DMS53 (cell line): Measurements from ENCODE around the gene ANK3.

Experiments used
- DNase-seq: peaks from one replicate; lab custom pipeline; 2025; lab: John Stamatoyannopoulos, UW

ANK3 gene

GRCh38 chr10:60280475-60280874 lies 109.2 kb downstream of the ANK3 start:
- peak; percentile 20 for DNase-seq

- DNase-seq = no peak
Observed at GRCh38 chr10:60277656-60278055, 112.0 kb downstream of the ANK3 start.

GRCh38 chr10:60276232-60276631 lies 113.4 kb downstream of the ANK3 start:
- no peak for DNase-seq

- DNase-seq = no peak
Observed at GRCh38 chr10:60271319-60272040, 118.2 kb downstream of the ANK3 start.

GRCh38 chr10:60270426-60270825 lies 119.2 kb downstream of the ANK3 start:
- DNase-seq = peak; percentile 5

- DNase-seq = no peak
Observed at GRCh38 chr10:60267802-60268201, 121.9 kb downstream of the ANK3 start.

GRCh38 chr10:60266513-60266912 lies 123.2 kb downstream of the ANK3 start:
- DNase-seq = no peak

GRCh38 chr10:60262647-60263126 lies 127.0 kb downstream of the ANK3 start:
- no peak for DNase-seq

GRCh38 chr10:60260321-60260720 lies 129.4 kb downstream of the ANK3 start:
- no peak for DNase-seq

GRCh38 chr10:60258429-60258797 lies 131.3 kb downstream of the ANK3 start:
- DNase-seq = no peak

- peak; percentile 22 for DNase-seq
Observed at GRCh38 chr10:60257767-60258428, 131.8 kb downstream of the ANK3 start.

GRCh38 chr10:60254776-60255175 lies 134.9 kb downstream of the ANK3 start:
- no peak for DNase-seq

- peak; percentile 19 for DNase-seq
Observed at GRCh38 chr10:60253484-60253883, 136.2 kb downstream of the ANK3 start.

GRCh38 chr10:60252688-60253087 lies 137.0 kb downstream of the ANK3 start:
- DNase-seq = no peak

GRCh38 chr10:60246382-60246781 lies 143.3 kb downstream of the ANK3 start:
- DNase-seq = peak; percentile 5

GRCh38 chr10:60239228-60239627 lies 150.4 kb downstream of the ANK3 start:
- DNase-seq = no peak

GRCh38 chr10:60238759-60239100 lies 150.9 kb downstream of the ANK3 start:
- DNase-seq = no peak

- DNase-seq = peak; percentile 65
Observed at GRCh38 chr10:60237977-60238758, 151.5 kb downstream of the ANK3 start.

- no peak for DNase-seq
Observed at GRCh38 chr10:60236869-60237524, 152.7 kb downstream of the ANK3 start.

- peak; percentile 38 for DNase-seq
Observed at GRCh38 chr10:60235001-60235400, 154.7 kb downstream of the ANK3 start.

GRCh38 chr10:60234551-60234950 lies 155.1 kb downstream of the ANK3 start:
- DNase-seq = no peak

GRCh38 chr10:60230892-60231291 lies 158.8 kb downstream of the ANK3 start:
- DNase-seq = no peak
